ENCODE results near the gene TSSC4. TPM values are rescaled to one million over a fixed set of nuclear protein-coding genes. Genes with fewer than 3 reads are reported as not detected.

The TSSC4 gene
- total and polyA plus RNA-seq, 2 of the 13 experiments (the other 11 are each of a cell fraction or from before 2014, with no cell fraction given), result 16.2 to 58.6 TPM

GRCh38 chr11:2449548-2450320 lies 49.2 kb downstream of the TSSC4 start:
- no peak overlapping the region for H3K4me3 ChIP-seq (replicated peaks in 1 of 3; ENCODE audit: insufficient read depth in 1 of 3, low read depth in 2 of 3, low read length in 3 of 3)
- no peaks in the 10 kb centered on the region for H3K9me3 ChIP-seq (ENCODE audit: low read length)
- H3K9ac ChIP-seq (ENCODE audit: insufficient read depth, low read depth, low read length), result no peak overlapping the region
- H4K20me1 ChIP-seq (ENCODE audit: insufficient read depth, low read length), result no peaks in the 10 kb centered on the region
- ChIA-PET CTCF (ENCODE audit: low intra/inter-chr PET ratio, low total read pairs) (no interaction called here), POLR2A (no interaction called here)
- H2AFZ ChIP-seq (ENCODE audit: low read length), result no peak overlapping the region
- peaks cover 30 to 83% of the 10 kb centered on the region in 2 experiments for H3K27me3 ChIP-seq (ENCODE audit: control insufficient read depth in 1 of 2, insufficient read depth in 2 of 2, low read length in 2 of 2)
- no peaks in the 10 kb centered on the region for H3K4me1 ChIP-seq (ENCODE audit: insufficient read depth, low read length)
- H3K4me2 ChIP-seq (ENCODE audit: low read depth, low read length), result no peak overlapping the region
- ATAC-seq (no peak), DNase-seq (ENCODE audit: low spot score) (no peak), FAIRE-seq (no peak)
- no peak overlapping the region for H3K27ac ChIP-seq (ENCODE audit: extremely low read length, insufficient read depth, low read length)
- WGBS (ENCODE audit: low lambda C conversion rate), result 0% methylated on average over 1 of the region's 26 CpGs
- TF ChIP-seq ZNF782 (CRISPR knock-in tag; IDR thresholded peaks at IDR 0.05; ENCODE audit: borderline replicate concordance), result no peak
- no peak for TF ChIP-seq ZNF446 (CRISPR knock-in tag; IDR thresholded peaks at IDR 0.05)
- TF ChIP-seq EZH2 (conservative IDR thresholded peaks at IDR 0.05; ENCODE audit: low read depth, low read length), result 0 out of 2 replicates have a peak, but pooled peaks have one; percentile 1
- no TSS peak for BruUV-seq (replicated peaks)
- H3K79me2 ChIP-seq (ENCODE audit: insufficient read depth, low read length), result no peaks in the 10 kb centered on the region
- intact Hi-C loops (cut with micrococcal nuclease; ENCODE audit: unreplicated experiment) (no loop called here), in situ Hi-C loops (cut with HindIII; ENCODE audit: extremely low pct_ligation_motif_present, low pct_unique_long_range_greater_than_20kb) (no loop called here)
- no peaks in the 10 kb centered on the region for H3K36me3 ChIP-seq (replicated peaks in 1 of 2; ENCODE audit: control insufficient read depth in 1 of 2, insufficient read depth in 2 of 2, low read length in 2 of 2)

- intact Hi-C loops (cut with micrococcal nuclease; ENCODE audit: unreplicated experiment) (no loop called here), in situ Hi-C loops (cut with HindIII; ENCODE audit: extremely low pct_ligation_motif_present, low pct_unique_long_range_greater_than_20kb) (no loop called here)
- TF ChIP-seq MNT (IDR thresholded peaks at IDR 0.05) (0 out of 2 replicates have a peak, but pooled peaks have one; percentile 10), LBX2 (CRISPR knock-in tag; IDR thresholded peaks at IDR 0.05; ENCODE audit: borderline replicate concordance) (no peak), ATF2 (CRISPR knock-in tag; IDR thresholded peaks at IDR 0.05) (no peak), ZNF326 (CRISPR knock-in tag; IDR thresholded peaks at IDR 0.05; ENCODE audit: borderline replicate concordance) (no peak)
- BruUV-seq (replicated peaks), result no TSS peak
- DNase-seq (ENCODE audit: low spot score) (no peak), FAIRE-seq (no peak), ATAC-seq (no peak)
- no peak overlapping the region for H3K4me2 ChIP-seq (ENCODE audit: low read depth, low read length)
- no peak overlapping the region for H3K4me3 ChIP-seq (replicated peaks in 1 of 3; ENCODE audit: insufficient read depth in 1 of 3, low read depth in 2 of 3, low read length in 3 of 3)
- H3K4me1 ChIP-seq (ENCODE audit: insufficient read depth, low read length), result no peaks in the 10 kb centered on the region
- ChIA-PET POLR2A (no interaction called here), CTCF (ENCODE audit: low intra/inter-chr PET ratio, low total read pairs) (no interaction called here)
- WGBS (ENCODE audit: low lambda C conversion rate), result 38% methylated on average over 12 of the region's 19 CpGs
- H3K27ac ChIP-seq (ENCODE audit: extremely low read length, insufficient read depth, low read length), result no peak overlapping the region
- H3K9ac ChIP-seq (ENCODE audit: insufficient read depth, low read depth, low read length), result no peak overlapping the region
- no peaks in the 10 kb centered on the region for H3K79me2 ChIP-seq (ENCODE audit: insufficient read depth, low read length)
- no peaks in the 10 kb centered on the region for H4K20me1 ChIP-seq (ENCODE audit: insufficient read depth, low read length)
- H3K9me3 ChIP-seq (ENCODE audit: low read length), result no peaks in the 10 kb centered on the region
- no peaks in the 10 kb centered on the region for H3K36me3 ChIP-seq (replicated peaks in 1 of 2; ENCODE audit: control insufficient read depth in 1 of 2, insufficient read depth in 2 of 2, low read length in 2 of 2)
- peaks cover 30 to 80% of the 10 kb centered on the region in 2 experiments for H3K27me3 ChIP-seq (ENCODE audit: control insufficient read depth in 1 of 2, insufficient read depth in 2 of 2, low read length in 2 of 2)
- H2AFZ ChIP-seq (ENCODE audit: low read length), result no peak overlapping the region
These were observed 49.9 kb downstream of the TSSC4 start for GRCh38 chr11:2450321-2451041.

All from HepG2 (cell line).